RWPE1 (cell line): ENCODE results near the gene MVD.
"Not testable (repeated sequence)": the region's sequence is repeated elsewhere in the genome, so short reads cannot be mapped to it uniquely, and the experiment has no call there.

Source experiments
- CTCF ChIA-PET: fragments of 350-600 bp; sonication (Branson Sonifier 250); formaldehyde crosslinking; extraction: SDS; loops from one replicate; lab custom pipeline; 2021; lab: Yijun Ruan, JAX
- POLR2A ChIA-PET: fragments of 400-600 bp; formaldehyde crosslinking; extraction: SDS; loops from one replicate; lab custom pipeline; 2020; ENCODE audit warnings: antibody characterized with exemption; ENCODE audit not compliant: low non-redundant PET; lab: Yijun Ruan, JAX
- DNase-seq: peaks from one replicate; pipeline ENCODE4 v3.0.0; 2012; ENCODE audit warnings: low spot score
- H3K27ac ChIP-seq: fragments of 450-650 bp; 2 replicates; pipeline ENCODE4 v1.5.1; 2017
- CTCF ChIP-seq: fragments of 450-650 bp; conservative IDR thresholded peaks from 2 replicates; pipeline ENCODE4 v1.5.1; 2017; ENCODE audit warnings: low read depth, mild to moderate bottlenecking

MVD gene

DNA sequence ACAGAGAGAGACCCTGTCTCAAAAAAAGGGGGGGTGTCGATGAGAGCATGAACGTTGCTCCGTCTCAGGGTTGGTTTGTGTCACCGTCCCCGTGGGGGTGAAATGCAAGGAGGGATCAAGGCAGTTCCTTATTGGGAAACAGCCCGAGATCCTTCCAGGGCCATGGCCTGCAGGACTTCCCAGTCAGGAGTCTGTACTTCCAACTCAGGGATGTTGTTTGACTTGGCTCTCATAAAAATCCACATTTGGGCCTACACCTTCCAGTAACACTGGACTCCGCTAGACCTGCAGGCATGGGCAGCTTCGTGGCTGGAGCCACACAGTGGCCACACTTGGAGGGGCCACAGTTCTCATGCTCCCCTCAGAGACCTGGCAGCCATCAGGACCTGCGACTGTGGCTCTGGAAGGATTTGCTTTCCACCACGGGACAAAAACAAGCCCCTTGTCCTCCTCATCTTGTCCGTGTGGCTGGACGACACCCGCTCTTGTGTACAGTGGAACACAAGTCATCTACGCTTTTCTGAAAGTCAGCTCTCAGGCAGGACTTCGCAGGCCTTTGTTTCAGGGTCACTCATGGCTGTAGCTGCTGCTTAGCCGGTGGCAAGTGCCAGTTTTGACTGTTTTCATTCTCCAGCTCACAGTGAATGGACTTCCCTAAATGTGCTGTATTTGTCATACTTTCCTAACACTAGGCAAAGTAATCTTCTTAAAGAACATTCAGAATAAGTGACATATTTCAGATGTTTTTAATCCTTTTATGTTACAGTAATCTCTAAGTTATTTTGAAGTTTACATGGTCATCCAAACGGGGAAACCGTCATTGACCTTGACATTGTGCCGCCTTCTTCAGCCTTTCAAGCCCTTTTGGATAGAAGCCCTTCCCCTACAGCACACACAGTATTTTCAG is 48.7 kb downstream of the MVD start:
- H3K27ac ChIP-seq: no peak overlapping the region
- ChIA-PET POLR2A (no interaction called here), CTCF (no interaction called here)
- TF ChIP-seq CTCF: no peak
- DNase-seq: no peak

GRCh38 chr16:88613293-88613692 is 49.6 kb downstream of the MVD start:
- ChIA-PET CTCF (interaction anchor here (0.7 kb wide), 1 partner anchor 10 kb away, joined by 3 read pairs; no protein-coding TSS in a partner anchor), POLR2A (no interaction called here)

DNA sequence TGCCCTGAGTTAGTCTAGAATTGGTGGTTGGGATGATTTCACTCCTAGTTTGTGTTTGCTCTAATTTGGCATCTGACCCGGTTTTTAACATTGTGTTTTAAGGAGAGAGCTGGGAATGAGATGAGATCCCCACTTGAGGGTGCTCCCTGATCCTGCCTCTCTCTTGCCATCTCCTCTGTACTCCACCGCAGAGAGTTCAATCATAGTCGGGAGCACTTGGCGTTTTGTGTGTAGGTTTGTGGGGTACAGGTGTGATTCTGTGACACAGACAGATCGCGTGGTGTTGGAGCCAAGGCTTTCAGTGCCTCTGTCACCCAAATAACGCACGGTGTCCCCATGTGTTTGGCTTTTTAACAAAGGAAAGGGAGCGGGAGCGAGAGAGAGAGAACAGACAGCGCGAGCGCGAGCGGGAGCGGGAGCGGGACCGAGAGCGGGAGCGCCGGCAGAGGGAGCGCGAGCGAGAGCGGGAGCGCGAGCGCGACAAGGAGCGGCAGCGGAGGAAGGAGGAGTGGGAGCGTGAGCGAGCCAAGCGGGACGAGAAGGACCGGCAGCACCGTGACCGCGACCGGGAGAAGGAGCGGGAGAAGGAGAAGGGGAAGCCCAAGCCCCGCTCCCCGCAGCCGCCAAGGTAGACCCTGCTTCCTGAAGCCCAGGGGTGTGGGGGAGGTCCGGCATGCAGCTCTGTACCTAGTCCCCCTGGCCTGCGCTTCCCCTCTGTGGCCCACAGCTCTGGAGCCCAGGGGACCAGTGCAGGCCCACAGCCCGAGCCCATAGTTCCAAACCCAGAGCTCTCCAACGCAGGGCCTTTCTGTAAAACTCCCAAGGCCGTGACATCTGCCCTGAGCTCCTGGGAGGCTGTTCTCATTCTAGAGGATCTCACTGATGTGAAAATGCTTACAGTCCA is 51.7 kb downstream of the MVD start:
- TF ChIP-seq CTCF: no peak
- CTCF ChIA-PET: interaction anchor here (0.6 kb wide), 1 partner anchor 157 kb away, joined by 3 read pairs; no protein-coding TSS in a partner anchor
- POLR2A ChIA-PET: no interaction called here
- H3K27ac ChIP-seq: no peak overlapping the region
- no peak for DNase-seq

More at GRCh38 chr16:88613293-88613692, 49.6 kb downstream of the MVD start:
- no peak overlapping the region for H3K27ac ChIP-seq
- no peak for DNase-seq
- TF ChIP-seq CTCF: no peak

- H3K27ac ChIP-seq: no peak overlapping the region
- ChIA-PET POLR2A (no interaction called here), CTCF (interaction anchor here (0.6 to 1.1 kb wide), 2 partner anchors 10 to 50 kb away, joined by 3 to 5 read pairs; no protein-coding TSS in a partner anchor)
- no peak for DNase-seq
- no peak for TF ChIP-seq CTCF
Observed at GRCh38 chr16:88610080-88610479, 52.8 kb downstream of the MVD start.

- H3K27ac ChIP-seq, POLR2A ChIA-PET, DNase-seq: not testable (repeated sequence)
- CTCF ChIA-PET: interaction anchor here (0.6 to 1.1 kb wide), 2 partner anchors 10 to 49 kb away, joined by 3 to 5 read pairs; no protein-coding TSS in a partner anchor
Observed at GRCh38 chr16:88609426-88609825, 53.5 kb downstream of the MVD start.

GRCh38 chr16:88608076-88608475 is 54.8 kb downstream of the MVD start:
- no peak for DNase-seq
- CTCF ChIA-PET: interaction anchor here (0.6 kb wide), 1 partner anchor 9 kb away, joined by 6 read pairs; no protein-coding TSS in a partner anchor
- POLR2A ChIA-PET: no interaction called here
- no peak overlapping the region for H3K27ac ChIP-seq
- TF ChIP-seq CTCF: no peak
